ENCODE results near the gene CELA3B. TPM values are rescaled to one million over a fixed set of nuclear protein-coding genes. Genes with fewer than 3 reads are reported as not detected.

Gene CELA3B
- total and polyA plus RNA-seq, 4 donors: 0.50 TPM; not detected in 3

- peak overlapping the region; percentile 75 for H3K27ac ChIP-seq (ENCODE audit: low read depth, low read length)
- no peaks in the 10 kb centered on the region for H3K27me3 ChIP-seq (ENCODE audit: control insufficient read depth, insufficient read depth, low read length)
- no peak for DNase-seq (ENCODE audit: low read depth in 4 of 6, low spot score in 6 of 6)
- H3K36me3 ChIP-seq (ENCODE audit: control insufficient read depth, insufficient read depth, low read length): peaks cover 12% of the 10 kb centered on the region
- H3K9me3 ChIP-seq (ENCODE audit: control insufficient read depth, insufficient read depth, low read length): no peaks in the 10 kb centered on the region
- peaks cover 74% of the 10 kb centered on the region for H3K4me1 ChIP-seq (ENCODE audit: control insufficient read depth, insufficient read depth, low read length)
- 49% methylated on average over 6 of the region's 8 CpGs for WGBS (ENCODE audit: insufficient coverage)
- H3K4me3 ChIP-seq (ENCODE audit: low read depth, low read length): peak overlapping the region; percentile 61
Measured at GRCh38 chr1:21935891-21936365, 40.9 kb upstream of the CELA3B start.

- Histone ChIP-seq H3K27me3 (ENCODE audit: control insufficient read depth, insufficient read depth, low read length) (no peaks in the 10 kb centered on the region), H3K36me3 (ENCODE audit: control insufficient read depth, insufficient read depth, low read length) (peaks cover 8% of the 10 kb centered on the region), H3K9me3 (ENCODE audit: control insufficient read depth, insufficient read depth, low read length) (no peaks in the 10 kb centered on the region), H3K27ac (ENCODE audit: low read depth, low read length) (peak overlapping the region; percentile 75), H3K4me3 (ENCODE audit: low read depth, low read length) (peak overlapping the region; percentile 61), H3K4me1 (ENCODE audit: control insufficient read depth, insufficient read depth, low read length) (peaks cover 73% of the 10 kb centered on the region)
- 6% methylated on average over 27 of the region's 34 CpGs for WGBS (ENCODE audit: insufficient coverage)
- DNase-seq (ENCODE audit: low read depth in 4 of 6, low spot score in 6 of 6): peak in 2 of 6 donors; percentile 25 to 56
Measured at GRCh38 chr1:21936366-21937031, 40.3 kb upstream of the CELA3B start.

GRCh38 chr1:21937034-21937371 is 39.8 kb upstream of the CELA3B start, which contains the start of gene HSPG2:
Gene HSPG2, minus strand, starts transcription at chr1:21937310. Its CDS starts 93 bp downstream, at chr1:21937217.
- Histone ChIP-seq H3K27ac (ENCODE audit: low read depth, low read length) (peak within 1 kb of the TSS; percentile 82), H3K9me3 (ENCODE audit: control insufficient read depth, insufficient read depth, low read length) (no peaks in the 10 kb centered on the region), H3K27me3 (ENCODE audit: control insufficient read depth, insufficient read depth, low read length) (no peaks in the 10 kb centered on the region), H3K4me1 (ENCODE audit: control insufficient read depth, insufficient read depth, low read length) (peaks cover 70% of the 10 kb centered on the region), H3K4me3 (ENCODE audit: low read depth, low read length) (peak within 1 kb of the TSS; percentile 61), H3K36me3 (ENCODE audit: control insufficient read depth, insufficient read depth, low read length) (peaks cover 8% of the 10 kb centered on the region)
- 0% methylated on average over 18 of the region's 52 CpGs for WGBS (ENCODE audit: insufficient coverage)
- no peak for DNase-seq (ENCODE audit: low read depth in 4 of 6, low spot score in 6 of 6)

GRCh38 chr1:21937372-21938121 is 39.3 kb upstream of the CELA3B start:
- H3K27me3 ChIP-seq (ENCODE audit: control insufficient read depth, insufficient read depth, low read length): no peaks in the 10 kb centered on the region
- DNase-seq (ENCODE audit: low read depth in 4 of 6, low spot score in 6 of 6): peak; percentile 65 to 95 (median 70)
- H3K36me3 ChIP-seq (ENCODE audit: control insufficient read depth, insufficient read depth, low read length): peaks cover 8% of the 10 kb centered on the region
- H3K4me3 ChIP-seq (ENCODE audit: low read depth, low read length): peak overlapping the region; percentile 48
- H3K4me1 ChIP-seq (ENCODE audit: control insufficient read depth, insufficient read depth, low read length): peaks cover 73% of the 10 kb centered on the region
- no peaks in the 10 kb centered on the region for H3K9me3 ChIP-seq (ENCODE audit: control insufficient read depth, insufficient read depth, low read length)
- 3% methylated on average over 58 of the region's 69 CpGs for WGBS (ENCODE audit: insufficient coverage)
- H3K27ac ChIP-seq (ENCODE audit: low read depth, low read length): peak overlapping the region; percentile 82

GRCh38 chr1:21938732-21939538 is 37.9 kb upstream of the CELA3B start:
- peak overlapping the region; percentile 82 for H3K27ac ChIP-seq (ENCODE audit: low read depth, low read length)

GRCh38 chr1:21939650-21940374 is 37.0 kb upstream of the CELA3B start:
- Histone ChIP-seq H3K27me3 (ENCODE audit: control insufficient read depth, insufficient read depth, low read length) (no peaks in the 10 kb centered on the region), H3K9me3 (ENCODE audit: control insufficient read depth, insufficient read depth, low read length) (no peaks in the 10 kb centered on the region), H3K27ac (ENCODE audit: low read depth, low read length) (peak overlapping the region; percentile 82), H3K4me3 (ENCODE audit: low read depth, low read length) (no peak overlapping the region), H3K36me3 (ENCODE audit: control insufficient read depth, insufficient read depth, low read length) (no peaks in the 10 kb centered on the region), H3K4me1 (ENCODE audit: control insufficient read depth, insufficient read depth, low read length) (peaks cover 72% of the 10 kb centered on the region)
- DNase-seq (ENCODE audit: low read depth in 4 of 6, low spot score in 6 of 6): peak; percentile 57 to 93 (median 76)
- WGBS (ENCODE audit: insufficient coverage): 26% methylated on average over 4 of the region's 9 CpGs

More at GRCh38 chr1:21938732-21939538, 37.9 kb upstream of the CELA3B start:
- H3K9me3 ChIP-seq (ENCODE audit: control insufficient read depth, insufficient read depth, low read length): no peaks in the 10 kb centered on the region
- H3K36me3 ChIP-seq (ENCODE audit: control insufficient read depth, insufficient read depth, low read length): peaks cover 2% of the 10 kb centered on the region
- H3K27me3 ChIP-seq (ENCODE audit: control insufficient read depth, insufficient read depth, low read length): no peaks in the 10 kb centered on the region
- 46% methylated on average over 5 of the region's 11 CpGs for WGBS (ENCODE audit: insufficient coverage)
- peaks cover 69% of the 10 kb centered on the region for H3K4me1 ChIP-seq (ENCODE audit: control insufficient read depth, insufficient read depth, low read length)
- H3K4me3 ChIP-seq (ENCODE audit: low read depth, low read length): no peak overlapping the region
- no peak for DNase-seq (ENCODE audit: low read depth in 4 of 6, low spot score in 6 of 6)

- peak overlapping the region; percentile 82 for H3K27ac ChIP-seq (ENCODE audit: low read depth, low read length)
- H3K4me1 ChIP-seq (ENCODE audit: control insufficient read depth, insufficient read depth, low read length): peaks cover 68% of the 10 kb centered on the region
- WGBS (ENCODE audit: insufficient coverage): no CpG with 5 or more reads among the region's 2 CpGs
- H3K4me3 ChIP-seq (ENCODE audit: low read depth, low read length): no peak overlapping the region
- no peaks in the 10 kb centered on the region for H3K27me3 ChIP-seq (ENCODE audit: control insufficient read depth, insufficient read depth, low read length)
- no peaks in the 10 kb centered on the region for H3K9me3 ChIP-seq (ENCODE audit: control insufficient read depth, insufficient read depth, low read length)
- H3K36me3 ChIP-seq (ENCODE audit: control insufficient read depth, insufficient read depth, low read length): no peaks in the 10 kb centered on the region
- DNase-seq (ENCODE audit: low read depth in 4 of 6, low spot score in 6 of 6): no peak
Measured at GRCh38 chr1:21940492-21940891, 36.3 kb upstream of the CELA3B start.

GRCh38 chr1:21941370-21941769 is 35.5 kb upstream of the CELA3B start:
- H3K4me1 ChIP-seq (ENCODE audit: control insufficient read depth, insufficient read depth, low read length): peaks cover 60% of the 10 kb centered on the region

GRCh38 chr1:21942464-21942863 is 34.4 kb upstream of the CELA3B start:
- Histone ChIP-seq H3K36me3 (ENCODE audit: control insufficient read depth, insufficient read depth, low read length) (no peaks in the 10 kb centered on the region), H3K9me3 (ENCODE audit: control insufficient read depth, insufficient read depth, low read length) (no peaks in the 10 kb centered on the region), H3K27me3 (ENCODE audit: control insufficient read depth, insufficient read depth, low read length) (no peaks in the 10 kb centered on the region), H3K4me3 (ENCODE audit: low read depth, low read length) (no peak overlapping the region), H3K27ac (ENCODE audit: low read depth, low read length) (no peak overlapping the region), H3K4me1 (ENCODE audit: control insufficient read depth, insufficient read depth, low read length) (peaks cover 61% of the 10 kb centered on the region)
- 67% methylated on average over 10 of the region's 10 CpGs for WGBS (ENCODE audit: insufficient coverage)
- no peak for DNase-seq (ENCODE audit: low read depth in 4 of 6, low spot score in 6 of 6)

More at GRCh38 chr1:21941370-21941769, 35.5 kb upstream of the CELA3B start:
- no peak overlapping the region for H3K4me3 ChIP-seq (ENCODE audit: low read depth, low read length)
- no peaks in the 10 kb centered on the region for H3K27me3 ChIP-seq (ENCODE audit: control insufficient read depth, insufficient read depth, low read length)
- DNase-seq (ENCODE audit: low read depth in 4 of 6, low spot score in 6 of 6): no peak
- H3K36me3 ChIP-seq (ENCODE audit: control insufficient read depth, insufficient read depth, low read length): no peaks in the 10 kb centered on the region
- H3K9me3 ChIP-seq (ENCODE audit: control insufficient read depth, insufficient read depth, low read length): no peaks in the 10 kb centered on the region
- H3K27ac ChIP-seq (ENCODE audit: low read depth, low read length): no peak overlapping the region
- WGBS (ENCODE audit: insufficient coverage): no CpG with 5 or more reads among the region's 5 CpGs

Data from spinal cord (tissue), 10 donors.